ENCODE measurements around the gene HRG. TPM values are rescaled to one million over a fixed set of nuclear protein-coding genes. Genes with fewer than 3 reads are reported as not detected.

HRG gene
- total RNA-seq, 1 experiment from 2014 or later, result not detected

- Histone ChIP-seq H3K27ac (ENCODE audit: insufficient read length, low read depth, low read length) (no peak overlapping the region), H4K5ac (ENCODE audit: insufficient read length, low read depth, low read length) (no peak overlapping the region), H3K23ac (ENCODE audit: insufficient read length, low read depth, low read length) (no peak overlapping the region), H4K91ac (ENCODE audit: insufficient read length, low read depth, low read length) (no peak overlapping the region), H2BK12ac (ENCODE audit: insufficient read length, low read depth, low read length) (no peak overlapping the region), H3K79me1 (ENCODE audit: insufficient read depth, low read depth, low read length, poor library complexity, severe bottlenecking) (no peaks in the 10 kb centered on the region), H2AK5ac (ENCODE audit: insufficient read length, low read length) (no peak overlapping the region), H2BK15ac (ENCODE audit: low read depth, low read length) (no peak overlapping the region), H3K4me1 (ENCODE audit: insufficient read depth, low read length) (no peaks in the 10 kb centered on the region), H3K14ac (ENCODE audit: insufficient read depth, low read length) (no peak overlapping the region; the same call in 1 of the 2 replicates), H3K9ac (ENCODE audit: extremely low read depth, insufficient read length, low read length) (no peak overlapping the region), H4K20me1 (ENCODE audit: control insufficient read depth, insufficient read depth, insufficient read length) (no peaks in the 10 kb centered on the region), H2AFZ (ENCODE audit: low read length) (no peak overlapping the region), H3K18ac (ENCODE audit: insufficient read length, low read depth, low read length) (no peak overlapping the region), H3K9me3 (ENCODE audit: control insufficient read depth, low read depth, low read length) (no peaks in the 10 kb centered on the region), H3K27me3 (ENCODE audit: insufficient read depth, low read length) (no peaks in the 10 kb centered on the region), H2BK5ac (ENCODE audit: insufficient read length, low read length) (no peak overlapping the region), H3T11ph (ENCODE audit: low read length) (no peak overlapping the region), H2BK120ac (ENCODE audit: low read depth, low read length, poor library complexity, severe bottlenecking) (no peak overlapping the region), H3K4me2 (ENCODE audit: insufficient read depth, insufficient read length, low read length) (no peak overlapping the region), H3K56ac (ENCODE audit: insufficient read length, low read depth, low read length) (no peak overlapping the region), H4K8ac (replicated peaks; ENCODE audit: insufficient read length, low read depth, low read length) (no peak overlapping the region), H3K23me2 (ENCODE audit: insufficient read length, low read depth, low read length, poor library complexity, severe bottlenecking) (no peaks in the 10 kb centered on the region), H3K4ac (ENCODE audit: low read depth, low read length) (no peak overlapping the region), H3K79me2 (ENCODE audit: insufficient read depth, low read length) (no peaks in the 10 kb centered on the region), H2BK20ac (ENCODE audit: low read depth, low read length, poor library complexity, severe bottlenecking) (no peak overlapping the region)
- no peak overlapping the region for H3K27ac Mint-ChIP-seq
- no peaks in the 10 kb centered on the region for H3K9me3 Mint-ChIP-seq
- H3K36me3 Mint-ChIP-seq (ENCODE audit: insufficient read depth in 1 of 3, low read depth in 3 of 3), result peaks cover 0 to 2% (median 0%) of the 10 kb centered on the region in 3 experiments; a peak in 1 of 7 replicates
- no peak overlapping the region for H3K4me3 Mint-ChIP-seq
- TF ChIP-seq CTCF (conservative IDR thresholded peaks at IDR 0.05), result no peak
- H3K27me3 Mint-ChIP-seq (ENCODE audit: low read depth), result peaks cover 2% of the 10 kb centered on the region; the same call in 1 of the 2 replicates
- DNase-seq, result no peak
- H3K4me1 Mint-ChIP-seq, result no peaks in the 10 kb centered on the region
- no CpG with 5 or more reads among the region's 6 CpGs for WGBS (ENCODE audit: extremely low coverage, insufficient read length, low lambda C conversion rate)
Observed at GRCh38 chr3:186694288-186695032, 28.6 kb downstream of the HRG start.

Data from H9 (cell line).